KOPT-K1 (cell line): Measurements from ENCODE around the gene AOX1.
"Not testable (repeated sequence)": the region's sequence is repeated elsewhere in the genome, so short reads cannot be mapped to it uniquely, and the experiment has no call there.

Source experiments
- H3K27ac ChIP-seq: fragments of 200-600 bp; sonication (generic); 2 replicates; pipeline ENCODE4 v1.5.1; 2016; ENCODE audit warnings: antibody characterized with exemption, mild to moderate bottlenecking, low read depth, low read length; ENCODE audit not compliant: poor library complexity, severe bottlenecking
- H3K36me3 ChIP-seq: fragments of 200-600 bp; sonication (generic); 2 replicates; pipeline ENCODE4 v1.5.1; 2017; ENCODE audit warnings: antibody characterized with exemption, mild to moderate bottlenecking, low read length, moderate library complexity; ENCODE audit not compliant: insufficient read depth
- H3K9me3 ChIP-seq: fragments of 200-600 bp; sonication (generic); 2 replicates; pipeline ENCODE4 v1.5.1; 2017; ENCODE audit warnings: antibody characterized with exemption, low read length, mild to moderate bottlenecking; ENCODE audit not compliant: insufficient read depth, poor library complexity, severe bottlenecking

Gene AOX1

DNA sequence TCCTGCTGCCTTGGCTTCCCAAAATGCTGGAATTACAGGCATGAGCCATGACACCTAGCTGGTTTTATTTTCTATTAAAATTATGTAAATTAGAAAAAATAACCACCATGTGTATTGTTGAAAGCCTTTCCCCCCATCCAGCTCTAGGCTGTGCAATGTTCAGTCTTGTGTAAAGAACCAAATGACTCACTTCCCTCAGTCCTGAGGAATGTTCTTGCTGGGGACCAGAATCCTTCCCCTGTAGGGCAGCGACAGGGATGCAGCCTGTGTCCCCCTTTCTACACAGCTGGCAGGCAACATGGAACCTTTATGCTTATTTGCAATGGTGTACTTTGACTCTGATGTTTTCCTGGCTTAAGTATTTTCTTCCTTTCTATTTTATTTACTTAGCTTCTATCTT lies 29.4 kb downstream of the AOX1 start:
- Histone ChIP-seq H3K36me3 (no peaks in the 10 kb centered on the region), H3K9me3 (no peaks in the 10 kb centered on the region), H3K27ac (no peak overlapping the region)

DNA sequence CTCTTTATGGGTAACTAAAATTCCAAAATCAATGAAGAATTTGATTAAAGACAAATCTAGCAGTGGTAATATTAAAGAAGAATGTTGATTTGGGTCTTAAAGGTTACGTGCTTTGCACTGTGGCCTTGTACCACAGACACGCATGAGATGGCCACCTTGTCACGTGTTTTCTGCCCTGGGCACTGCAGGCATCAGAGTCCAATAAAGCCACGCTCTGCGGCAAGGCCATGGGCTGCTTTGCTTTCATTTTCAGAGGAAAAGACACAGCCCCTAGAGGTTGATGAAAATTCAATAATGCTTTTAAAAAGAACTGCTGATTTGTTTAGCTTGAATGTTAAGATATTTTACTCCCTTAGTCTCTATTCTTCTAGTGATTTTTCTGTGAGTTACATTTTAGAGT lies 30.4 kb downstream of the AOX1 start:
- no peaks in the 10 kb centered on the region for H3K9me3 ChIP-seq
- H3K27ac ChIP-seq = no peak overlapping the region
- H3K36me3 ChIP-seq = no peaks in the 10 kb centered on the region

DNA sequence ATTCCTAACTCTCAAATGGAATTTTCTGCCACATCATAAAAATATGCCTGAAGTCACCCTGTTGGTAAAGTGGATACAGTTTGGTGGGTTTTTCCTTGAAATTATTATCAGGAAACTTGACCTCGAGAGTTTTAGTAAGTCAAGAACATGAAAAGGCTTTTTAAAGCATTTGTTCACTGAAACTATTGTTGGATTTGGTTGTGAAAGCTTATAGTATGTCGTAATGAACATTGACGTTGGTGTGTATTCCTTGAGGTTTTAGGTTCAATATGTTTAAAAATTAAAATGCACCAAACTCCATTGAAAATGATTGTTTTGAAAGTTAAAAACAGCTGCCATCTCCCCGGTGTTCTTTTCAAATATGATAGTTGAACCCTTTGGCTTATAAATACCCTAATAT lies 30.8 kb downstream of the AOX1 start:
- Histone ChIP-seq H3K36me3 (no peaks in the 10 kb centered on the region), H3K27ac (no peak overlapping the region), H3K9me3 (no peaks in the 10 kb centered on the region)

DNA sequence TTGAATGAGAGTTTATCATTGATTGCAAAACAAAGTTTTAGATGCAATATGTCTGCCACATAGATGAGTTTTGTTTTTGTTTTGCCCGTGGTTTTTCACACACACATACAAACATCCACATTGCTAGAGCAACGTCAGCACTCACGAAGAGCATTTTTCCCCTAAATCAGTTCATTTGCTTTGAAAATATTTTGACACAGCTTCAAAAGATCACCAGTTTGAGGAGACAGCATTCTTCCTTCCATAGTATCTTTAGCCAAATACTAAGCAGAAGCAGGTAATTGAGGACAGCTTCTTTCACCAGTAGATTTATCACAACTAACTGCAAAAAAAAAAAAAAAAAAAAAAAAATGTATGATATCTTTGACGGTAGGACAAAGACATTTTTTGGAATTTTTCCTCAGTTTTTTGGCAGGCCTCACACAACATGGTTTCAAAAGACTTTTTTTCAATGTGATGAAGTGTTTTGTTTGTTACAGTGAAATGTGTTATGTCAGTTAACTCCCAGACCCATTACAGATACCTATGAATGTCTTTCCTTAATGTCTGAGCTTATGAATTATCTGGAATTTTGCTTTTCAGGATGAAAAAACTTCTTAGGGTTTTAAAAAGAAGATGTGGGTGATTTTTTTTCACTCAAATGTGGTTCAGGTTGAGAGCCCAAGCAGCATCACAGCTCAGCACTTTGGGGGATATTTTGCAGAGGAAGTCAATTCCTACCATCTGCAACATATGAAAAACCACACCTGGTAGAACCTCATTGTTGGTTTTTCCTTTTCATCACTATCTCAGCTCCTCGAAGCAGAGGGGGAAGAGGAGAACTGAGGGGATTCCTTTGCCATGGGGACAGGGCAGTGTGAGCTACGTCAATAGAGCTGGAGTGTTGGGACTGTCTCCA lies 31.6 kb downstream of the AOX1 start:
- Histone ChIP-seq H3K9me3 (no peaks in the 10 kb centered on the region), H3K36me3 (no peaks in the 10 kb centered on the region), H3K27ac (no peak overlapping the region)

DNA sequence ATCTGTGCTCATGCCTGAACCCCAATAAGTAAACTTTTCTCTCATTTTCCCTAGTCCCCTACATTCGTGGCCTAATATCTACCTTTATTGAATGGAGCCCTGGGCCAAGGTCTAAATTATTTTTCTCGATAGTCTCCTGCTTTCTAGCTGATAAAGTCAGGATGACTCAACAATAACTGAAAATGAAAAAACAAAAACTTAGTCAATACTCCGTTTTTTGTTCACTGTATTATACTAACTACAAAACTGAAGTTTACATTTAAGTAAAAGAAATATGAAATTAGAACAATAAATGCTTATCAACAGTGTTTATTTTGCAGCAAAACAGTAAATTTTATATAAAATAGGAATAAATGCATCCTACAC lies 32.2 kb downstream of the AOX1 start:
- Histone ChIP-seq H3K27ac (no peak overlapping the region), H3K9me3 (no peaks in the 10 kb centered on the region), H3K36me3 (no peaks in the 10 kb centered on the region)

DNA sequence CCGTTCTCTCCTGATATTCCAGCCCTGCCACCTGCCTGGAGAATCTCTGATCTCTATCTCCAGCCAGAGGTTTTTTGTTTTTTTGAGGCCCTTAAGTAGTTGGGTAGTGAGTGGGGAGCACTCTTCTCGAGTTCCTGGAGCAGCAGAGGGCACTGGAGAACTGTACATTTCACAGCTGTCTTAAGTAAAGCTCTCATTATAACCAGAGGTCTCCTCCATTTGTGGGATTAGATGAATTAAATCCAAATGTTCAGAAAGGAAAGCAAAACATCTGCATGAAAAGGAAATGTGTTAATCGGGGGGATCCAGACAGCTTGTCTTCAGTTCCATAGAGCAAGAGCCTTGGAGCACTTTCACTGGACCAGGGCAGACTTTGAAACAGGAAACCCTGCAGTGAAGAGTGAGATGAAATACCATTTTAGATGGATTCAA lies 32.8 kb downstream of the AOX1 start:
- Histone ChIP-seq H3K9me3 (no peaks in the 10 kb centered on the region), H3K27ac (no peak overlapping the region), H3K36me3 (no peaks in the 10 kb centered on the region)

DNA sequence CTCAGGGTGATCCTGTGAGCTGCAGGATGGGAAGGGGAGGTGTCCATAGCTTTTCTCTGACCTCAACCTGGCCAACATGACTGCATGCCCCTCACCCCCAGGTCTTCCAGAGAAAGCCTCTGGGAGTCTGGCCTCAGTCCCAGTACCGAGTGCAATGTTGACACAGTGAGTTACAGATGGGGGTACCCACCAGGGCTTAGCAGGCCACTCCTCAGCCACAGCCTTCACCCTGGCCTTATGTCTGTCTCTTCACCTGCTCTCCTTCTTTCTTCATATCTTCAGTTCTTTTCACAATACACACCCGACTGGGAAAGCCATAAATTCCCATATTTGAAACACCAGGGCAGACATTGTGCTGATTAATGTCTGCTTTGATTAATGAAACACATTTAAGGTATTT lies 33.5 kb downstream of the AOX1 start:
- Histone ChIP-seq H3K9me3 (no peaks in the 10 kb centered on the region), H3K36me3 (no peaks in the 10 kb centered on the region), H3K27ac (no peak overlapping the region)

DNA sequence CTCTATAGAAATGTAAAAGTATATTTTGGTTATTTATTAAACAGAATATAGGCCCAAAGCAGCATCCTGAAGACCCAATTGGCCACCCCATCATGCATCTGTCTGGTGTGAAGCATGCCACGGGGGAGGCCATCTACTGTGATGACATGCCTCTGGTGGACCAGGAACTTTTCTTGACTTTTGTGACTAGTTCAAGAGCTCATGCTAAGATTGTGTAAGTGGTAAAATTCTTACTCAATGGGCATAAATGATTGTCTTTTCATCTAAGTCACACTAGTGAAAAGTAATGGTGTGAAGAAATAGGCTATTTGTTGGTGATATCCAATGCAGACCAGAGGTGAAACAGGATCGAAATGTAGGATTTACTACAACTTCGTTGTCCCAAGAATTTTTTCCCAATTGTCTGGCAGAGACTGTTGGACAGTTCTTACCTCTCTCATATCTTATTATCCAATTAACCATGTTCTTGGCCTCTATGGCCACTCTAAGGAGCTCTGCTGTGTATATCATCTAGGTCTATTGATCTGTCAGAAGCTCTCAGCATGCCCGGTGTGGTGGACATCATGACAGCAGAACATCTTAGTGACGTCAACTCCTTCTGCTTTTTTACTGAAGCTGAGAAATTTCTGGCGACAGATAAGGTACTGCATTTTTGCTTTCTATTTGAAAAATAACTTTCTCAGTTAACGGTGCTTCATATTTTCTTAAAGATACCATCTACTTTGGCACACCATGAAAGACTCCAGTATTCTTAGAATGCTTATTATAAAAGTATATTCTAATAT lies 35.0 kb downstream of the AOX1 start:
- Histone ChIP-seq H3K9me3 (no peaks in the 10 kb centered on the region), H3K36me3 (no peaks in the 10 kb centered on the region), H3K27ac (no peak overlapping the region)

DNA sequence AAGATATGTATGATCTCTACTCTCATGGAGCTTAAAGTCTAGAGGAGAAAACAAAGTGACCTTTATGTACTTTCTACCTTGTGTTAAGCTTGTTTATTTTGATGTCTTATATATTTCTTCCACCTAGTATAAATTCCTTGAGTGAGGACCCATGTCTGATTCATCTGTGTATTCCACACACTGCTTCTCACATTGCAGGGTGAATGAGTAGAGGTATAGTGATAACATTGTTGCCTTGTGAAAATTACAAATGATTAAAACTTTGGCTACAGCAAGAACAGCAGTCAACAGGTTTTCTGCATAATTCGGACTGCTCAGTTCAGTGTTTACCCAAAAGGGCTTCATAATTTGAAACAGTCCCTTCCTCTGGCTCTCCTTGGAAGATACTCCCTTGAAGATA lies 36.3 kb downstream of the AOX1 start:
- Histone ChIP-seq H3K27ac (no peak overlapping the region), H3K36me3 (no peaks in the 10 kb centered on the region)

DNA sequence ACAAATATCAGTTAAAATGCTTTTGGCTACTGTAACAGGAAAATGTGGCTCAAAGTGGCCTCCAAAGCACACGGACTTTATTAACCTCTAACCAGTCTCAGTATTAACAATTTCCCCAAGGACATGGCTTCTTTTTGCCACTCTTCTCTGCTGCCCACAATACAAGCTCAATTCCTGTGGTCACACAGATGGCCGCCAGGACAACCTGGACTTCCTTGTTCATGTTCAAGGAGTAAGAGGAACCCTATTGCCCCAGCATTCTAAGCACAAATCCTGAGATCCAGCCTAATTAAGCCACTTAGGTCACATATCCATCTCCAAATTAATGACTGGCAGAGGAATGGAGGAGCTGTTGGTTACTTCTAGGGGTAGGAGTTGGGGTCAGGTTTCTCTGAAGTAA lies 38.2 kb downstream of the AOX1 start:
- Histone ChIP-seq H3K9me3 (no peaks in the 10 kb centered on the region), H3K36me3 (no peaks in the 10 kb centered on the region), H3K27ac (no peak overlapping the region)

More for the DNA sequence above, 36.3 kb downstream of the AOX1 start:
- no peaks in the 10 kb centered on the region for H3K9me3 ChIP-seq

DNA sequence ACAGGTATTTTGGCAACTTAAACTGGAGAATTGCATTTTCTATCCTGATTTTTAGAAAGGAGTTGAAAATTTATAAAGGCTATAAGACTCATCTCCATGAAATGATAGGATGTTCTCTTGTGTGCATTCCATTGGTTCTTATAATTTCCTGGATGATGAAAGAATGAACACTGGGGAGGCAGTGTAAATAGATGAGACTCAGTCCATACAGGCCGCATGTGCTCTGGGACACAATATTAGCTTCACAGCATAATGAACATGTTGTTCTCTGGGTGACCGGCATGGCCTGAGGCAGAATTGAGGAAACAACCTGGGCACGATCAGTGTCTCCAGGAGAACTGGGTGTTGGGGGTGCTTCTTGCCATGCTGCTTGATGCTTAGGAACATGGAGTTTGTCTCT lies 38.8 kb downstream of the AOX1 start:
- no peaks in the 10 kb centered on the region for H3K36me3 ChIP-seq
- H3K27ac ChIP-seq = no peak overlapping the region
- H3K9me3 ChIP-seq = no peaks in the 10 kb centered on the region

DNA sequence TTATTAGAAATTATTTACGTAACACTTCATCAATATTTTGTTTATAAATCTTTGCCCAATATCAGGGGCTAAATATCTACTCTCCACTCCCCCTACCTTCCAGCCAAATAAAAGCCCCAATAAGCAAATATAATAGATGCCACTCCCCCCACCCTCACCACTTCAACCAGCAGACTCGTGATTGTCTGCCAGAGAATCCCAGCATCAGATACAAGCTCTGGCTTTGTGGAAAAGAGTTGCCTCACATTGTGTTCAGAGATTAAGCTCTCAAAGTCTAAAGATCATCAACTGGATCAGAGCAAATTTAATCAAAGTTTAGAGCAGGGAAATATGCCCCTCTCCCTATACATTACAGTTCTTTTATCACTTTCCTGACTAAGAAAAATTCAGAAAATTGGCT lies 39.5 kb downstream of the AOX1 start:
- Histone ChIP-seq H3K9me3 (no peaks in the 10 kb centered on the region), H3K27ac (no peak overlapping the region), H3K36me3 (no peaks in the 10 kb centered on the region)

DNA sequence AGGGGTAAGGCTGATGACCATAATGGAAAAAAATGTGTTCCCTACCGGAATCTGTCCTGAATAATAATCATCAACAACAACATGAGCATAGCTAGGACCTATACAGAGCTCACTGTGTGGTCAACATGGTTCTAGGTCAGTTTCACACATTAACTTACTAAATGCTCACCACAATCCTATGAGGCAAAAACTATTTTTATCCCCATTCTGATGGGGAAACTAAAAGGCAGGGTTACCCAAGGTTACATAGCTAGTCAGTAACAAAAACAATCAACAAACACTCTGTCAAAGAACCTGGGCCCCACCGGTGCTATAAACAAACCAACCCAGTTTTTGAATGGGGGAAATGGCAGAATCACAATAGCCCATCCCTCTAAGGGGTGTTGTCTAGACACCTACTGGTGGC lies 40.1 kb downstream of the AOX1 start:
- no peak overlapping the region for H3K27ac ChIP-seq

DNA sequence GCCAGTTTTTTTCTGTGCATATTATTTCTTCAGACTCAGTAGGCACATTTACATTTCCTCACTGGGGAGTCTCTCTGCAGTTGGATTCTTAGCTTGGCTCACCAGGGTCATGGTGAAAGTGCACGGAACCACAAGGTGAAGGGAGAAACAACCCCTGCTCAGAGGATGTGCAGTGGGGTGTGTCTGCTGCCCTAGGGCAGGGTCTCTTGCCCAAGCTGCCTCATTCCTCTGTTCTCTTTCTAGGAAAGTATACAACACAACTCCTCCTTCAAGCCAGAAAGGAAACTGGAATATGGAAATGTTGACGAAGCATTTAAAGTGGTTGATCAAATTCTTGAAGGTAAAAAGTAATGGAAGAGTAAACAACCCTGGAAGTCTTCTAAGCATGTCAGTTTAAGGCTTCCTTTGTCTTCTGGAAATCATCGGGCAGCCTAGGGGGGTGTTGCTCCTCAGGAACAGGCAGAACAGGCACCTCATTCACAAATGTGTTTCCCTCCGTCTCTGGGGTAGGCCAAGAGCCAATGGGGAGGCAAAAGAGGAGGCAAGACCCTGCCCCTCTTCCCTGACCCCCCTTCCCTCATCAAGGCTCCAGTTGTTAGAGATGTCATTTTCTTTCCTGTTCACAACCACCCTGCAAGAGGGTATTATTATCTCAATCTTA lies 41.4 kb downstream of the AOX1 start:
- no peaks in the 10 kb centered on the region for H3K9me3 ChIP-seq
- H3K27ac ChIP-seq = no peak overlapping the region

More for the DNA sequence above, 40.1 kb downstream of the AOX1 start:
- Histone ChIP-seq H3K9me3 (no peaks in the 10 kb centered on the region), H3K36me3 (no peaks in the 10 kb centered on the region)

DNA sequence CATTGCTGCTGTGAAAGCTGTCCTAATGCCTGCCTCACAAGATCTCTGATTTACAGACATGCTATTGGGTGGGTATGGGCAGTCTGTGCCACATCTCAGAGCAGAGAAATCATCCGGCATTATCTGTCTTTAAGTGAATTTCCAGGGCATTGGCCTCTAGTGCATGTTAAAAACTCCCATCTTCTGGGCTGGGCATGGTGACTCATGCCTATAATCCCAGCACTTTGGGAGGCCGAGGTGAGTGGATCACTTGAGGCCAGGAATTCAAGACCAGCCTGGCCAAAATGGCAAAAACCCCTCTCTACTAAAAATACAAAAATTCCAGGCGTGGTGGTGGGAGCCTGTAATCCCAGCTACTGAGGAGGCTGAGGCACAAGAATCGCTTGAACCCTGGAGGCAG lies 42.6 kb downstream of the AOX1 start:
- not testable (repeated sequence) for H3K36me3 ChIP-seq, H3K27ac ChIP-seq, H3K9me3 ChIP-seq

More for the DNA sequence above, 41.4 kb downstream of the AOX1 start:
- H3K36me3 ChIP-seq = no peaks in the 10 kb centered on the region
